Suprapubic skin (tissue), 4 donors: ENCODE results near the gene IFNAR1. TPM values are rescaled to one million over a fixed set of nuclear protein-coding genes. Genes with fewer than 3 reads are reported as not detected.
"Not testable (repeated sequence)": the region's sequence is repeated elsewhere in the genome, so short reads cannot be mapped to it uniquely, and the experiment has no call there.

Experiments used
- DNase-seq, 2 donors: peaks; one replicate each; pipeline ENCODE4 v3.0.0-alpha.2; 2019; ENCODE audit warnings: low spot score in 2 of 2
- H3K27ac ChIP-seq: fragments of 200-600 bp; sonication (generic); one replicate; pipeline ENCODE4 v1.5.1; 2019
- H3K27me3 ChIP-seq: fragments of 200-600 bp; sonication (generic); one replicate; pipeline ENCODE4 v1.5.1; 2019
- H3K36me3 ChIP-seq: fragments of 200-600 bp; sonication (generic); one replicate; pipeline ENCODE4 v1.5.1; 2019
- H3K4me1 ChIP-seq: fragments of 200-600 bp; sonication (generic); one replicate; pipeline ENCODE4 v1.5.1; 2019
- H3K4me3 ChIP-seq: fragments of 200-600 bp; sonication (generic); one replicate; pipeline ENCODE4 v1.5.1; 2019; ENCODE audit warnings: mild to moderate bottlenecking
- H3K9me3 ChIP-seq: fragments of 200-600 bp; sonication (generic); one replicate; pipeline ENCODE4 v1.5.1; 2019
- CTCF ChIP-seq, 2 donors: fragments of 200-600 bp in 1 of 2; fragments of 450-650 bp in 1 of 2; sonication (generic) in 1 of 2; IDR thresholded peaks; one replicate each; pipeline ENCODE4 v1.5.1; 2016 to 2019; ENCODE audit warnings: antibody characterized with exemption in 2 of 2, mild to moderate bottlenecking in 1 of 2, moderate library complexity in 1 of 2
- EP300 ChIP-seq: sonication (generic); formaldehyde crosslinking; IDR thresholded peaks from one replicate; pipeline ENCODE4 v1.6.1; 2017; ENCODE audit warnings: antibody characterized with exemption
- POLR2A ChIP-seq, 2 donors: fragments of 450-650 bp; IDR thresholded peaks; one replicate each; pipeline ENCODE4 v1.6.1; 2017; ENCODE audit warnings: antibody characterized with exemption in 2 of 2, mild to moderate bottlenecking in 2 of 2, moderate library complexity in 2 of 2
- POLR2AphosphoS5 ChIP-seq, 3 donors: sonication (generic); formaldehyde crosslinking; IDR thresholded peaks; one replicate each; pipeline ENCODE4 v1.6.1; 2017; ENCODE audit warnings: antibody characterized with exemption in 3 of 3
- WGBS: methylation state at CpG from one replicate; pipeline ENCODE4 v1.1.5; 2018; 5-methylcytosine and 5-hydroxymethylcytosine counted together
- total RNA-seq, 4 donors: library from RNA; depleted of rRNA; stranded (reverse); fragments of >200 nt; gene quantifications; one replicate each; pipeline ENCODE4 v1.1.0, GENCODE V29; 2016

The IFNAR1 gene
- total RNA-seq, 4 donors from 2014 or later = 15.9 to 37.3 (median 22.6) TPM

DNA sequence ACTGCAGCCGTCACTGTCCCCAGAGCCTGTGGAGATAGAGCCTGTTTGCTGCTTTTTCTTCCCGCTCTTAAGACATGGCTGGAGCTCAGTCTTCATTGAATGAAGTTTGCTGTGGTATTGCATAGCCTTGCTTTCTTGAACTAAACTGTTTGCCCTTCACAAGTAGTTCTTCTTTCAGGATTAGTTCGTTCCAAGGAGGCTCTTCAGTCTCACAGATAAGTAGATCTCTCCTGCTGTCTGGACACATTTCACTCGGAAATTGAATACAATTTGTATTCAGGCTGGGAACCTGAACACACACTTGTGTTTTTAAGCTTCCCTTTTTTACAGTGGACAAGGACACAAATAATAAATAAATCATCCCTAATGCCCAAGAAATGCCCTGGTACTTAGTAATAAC, 34.7 kb downstream of the IFNAR1 start:
- H3K36me3 ChIP-seq = peaks cover 29% of the 10 kb centered on the region
- 85% methylated on average over 4 of the region's 4 CpGs for WGBS
- H3K4me3 ChIP-seq = no peak overlapping the region
- H3K4me1 ChIP-seq = peaks cover 25% of the 10 kb centered on the region
- DNase-seq = no peak
- no peaks in the 10 kb centered on the region for H3K27me3 ChIP-seq
- TF ChIP-seq CTCF (IDR thresholded peaks at IDR 0.05) (no peak), POLR2AphosphoS5 (IDR thresholded peaks at IDR 0.05) (no peak), EP300 (no peak), POLR2A (IDR thresholded peaks at IDR 0.05) (no peak)
- H3K27ac ChIP-seq = peak overlapping the region; percentile 9
- H3K9me3 ChIP-seq = no peaks in the 10 kb centered on the region

GRCh38 chr21:33360281-33360680, 35.5 kb downstream of the IFNAR1 start:
- H3K4me3 ChIP-seq = no peak overlapping the region
- H3K4me1 ChIP-seq = peaks cover 25% of the 10 kb centered on the region
- no peak for DNase-seq
- no peaks in the 10 kb centered on the region for H3K27me3 ChIP-seq
- TF ChIP-seq CTCF (IDR thresholded peaks at IDR 0.05) (no peak), POLR2AphosphoS5 (IDR thresholded peaks at IDR 0.05) (no peak), EP300 (no peak), POLR2A (IDR thresholded peaks at IDR 0.05) (no peak)
- 55% methylated on average over 6 of the region's 6 CpGs for WGBS
- peaks cover 26% of the 10 kb centered on the region for H3K36me3 ChIP-seq
- peak overlapping the region; percentile 67 for H3K27ac ChIP-seq
- no peaks in the 10 kb centered on the region for H3K9me3 ChIP-seq

DNA sequence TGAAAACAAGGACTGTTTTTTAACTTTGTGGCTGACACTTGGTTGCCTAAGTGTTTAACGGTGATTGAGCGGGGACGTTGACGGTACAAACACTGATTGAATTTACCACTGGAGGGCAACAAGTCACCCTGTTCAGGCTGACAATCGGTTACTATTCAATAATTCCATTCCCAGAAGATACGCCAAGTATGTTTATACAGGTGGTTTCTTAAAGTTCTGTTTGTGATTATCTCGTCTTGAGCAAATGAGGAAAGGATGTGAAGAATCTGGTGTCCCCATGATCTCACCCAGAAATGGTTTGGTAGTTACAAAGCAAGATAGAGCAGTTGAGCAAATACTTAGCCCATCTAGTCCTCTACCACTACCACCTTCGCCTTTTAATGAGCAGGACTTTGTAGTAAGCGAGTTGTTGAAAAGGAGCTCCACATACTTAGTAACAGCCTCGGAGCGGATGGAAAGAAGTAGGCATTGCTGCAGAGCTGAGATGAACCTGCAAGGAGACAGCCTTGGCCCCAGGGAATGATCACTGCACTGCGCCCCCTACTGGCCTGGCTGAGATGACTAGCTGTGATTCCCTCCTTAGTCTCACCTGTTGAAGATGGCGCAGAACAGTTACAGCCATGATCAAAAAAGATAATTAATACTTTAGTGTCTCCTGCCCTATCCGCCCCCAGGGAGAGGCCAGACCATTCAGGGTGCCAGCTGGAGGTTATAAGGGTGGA, 36.3 kb downstream of the IFNAR1 start:
- peaks cover 25% of the 10 kb centered on the region for H3K4me1 ChIP-seq

GRCh38 chr21:33362044-33362555, 37.3 kb downstream of the IFNAR1 start:
- Histone ChIP-seq H3K4me1 (peaks cover 25% of the 10 kb centered on the region), H3K4me3 (peak overlapping the region; percentile 28), H3K36me3 (peaks cover 8% of the 10 kb centered on the region), H3K9me3 (no peaks in the 10 kb centered on the region), H3K27me3 (no peaks in the 10 kb centered on the region), H3K27ac (peak overlapping the region; percentile 54)
- no peak for TF ChIP-seq EP300
- no peak for TF ChIP-seq CTCF (IDR thresholded peaks at IDR 0.05)
- TF ChIP-seq POLR2A (IDR thresholded peaks at IDR 0.05) = peak in 1 of 2 donors; percentile 61
- no peak for TF ChIP-seq POLR2AphosphoS5 (IDR thresholded peaks at IDR 0.05)
- 26% methylated on average over 12 of the region's 12 CpGs for WGBS
- DNase-seq = peak in 1 of 2 donors; percentile 41

More for the DNA sequence above, 36.3 kb downstream of the IFNAR1 start:
- WGBS = 7% methylated on average over 14 of the region's 14 CpGs
- Histone ChIP-seq H3K9me3 (no peaks in the 10 kb centered on the region), H3K27ac (peak overlapping the region; percentile 67), H3K4me3 (peak overlapping the region; percentile 28), H3K36me3 (peaks cover 18% of the 10 kb centered on the region), H3K27me3 (no peaks in the 10 kb centered on the region)
- DNase-seq = peak; percentile 81 to 86
- TF ChIP-seq POLR2A (IDR thresholded peaks at IDR 0.05) = no peak
- TF ChIP-seq CTCF (IDR thresholded peaks at IDR 0.05) = peak; percentile 70 to 83
- no peak for TF ChIP-seq EP300
- no peak for TF ChIP-seq POLR2AphosphoS5 (IDR thresholded peaks at IDR 0.05)

DNA sequence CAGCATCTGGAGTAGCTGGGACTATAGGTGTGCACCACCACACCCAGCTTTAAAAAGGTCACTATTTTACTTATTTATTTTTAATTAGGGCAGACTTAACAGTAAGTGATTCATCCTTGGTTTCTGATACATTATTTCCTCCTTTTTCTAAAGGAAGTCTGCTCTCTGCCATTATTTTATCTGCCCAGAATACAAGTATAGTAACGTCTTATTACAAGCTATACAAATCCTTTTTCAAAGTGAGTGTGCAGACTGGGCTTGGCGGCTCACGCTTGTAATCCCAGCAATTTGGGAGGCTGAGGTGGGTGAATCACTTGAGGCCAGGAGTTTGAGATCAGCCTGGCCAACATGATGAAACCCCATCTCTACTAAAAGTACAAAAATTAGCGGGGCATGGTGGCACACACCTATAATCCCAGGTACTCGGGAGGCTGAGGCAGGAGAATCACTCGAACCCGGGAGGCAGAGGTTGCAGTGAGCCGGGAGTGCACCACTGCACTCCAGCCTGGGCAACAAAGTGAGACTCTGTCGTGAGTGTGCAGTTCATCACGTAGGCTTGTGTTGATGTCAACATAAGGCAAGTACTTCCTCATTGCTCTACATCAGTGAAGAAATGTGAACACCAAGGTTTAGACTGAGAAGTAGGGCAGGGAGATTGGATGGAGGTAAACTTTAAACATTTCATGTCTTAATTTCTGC, 39.3 kb downstream of the IFNAR1 start:
- H3K9me3 ChIP-seq, H3K27me3 ChIP-seq, H3K36me3 ChIP-seq, H3K4me3 ChIP-seq, H3K27ac ChIP-seq: not testable (repeated sequence)
- WGBS = 75% methylated on average over 10 of the region's 10 CpGs
- peaks cover 25% of the 10 kb centered on the region for H3K4me1 ChIP-seq
- peak in 1 of 2 donors; percentile 44 for DNase-seq
